Panc1 (cell line): ENCODE measurements around the gene AP5S1.

Source experiments
- CTCF ChIP-seq: fragments of 450-650 bp; IDR thresholded peaks from 2 replicates; pipeline ENCODE4 v1.5.1; 2017; ENCODE audit warnings: mild to moderate bottlenecking
- POLR2AphosphoS5 ChIP-seq: IDR thresholded peaks from 2 replicates; pipeline ENCODE4 v1.6.1; 2012; ENCODE audit warnings: mild to moderate bottlenecking, low read depth, low read length, moderate library complexity
- SIN3A ChIP-seq: IDR thresholded peaks from 2 replicates; pipeline ENCODE4 v1.6.1; 2012; ENCODE audit warnings: low read depth, mild to moderate bottlenecking, low read length, moderate library complexity, borderline replicate concordance; ENCODE audit not compliant: insufficient read depth

GRCh38 chr20:3848565-3848964, 28.2 kb downstream of the AP5S1 start:
- no peak for TF ChIP-seq CTCF
- TF ChIP-seq POLR2AphosphoS5, result no peak
- no peak for TF ChIP-seq SIN3A
